HG03457 (cell line): ENCODE data around the gene CNST.
"Not testable (repeated sequence)": the region's sequence is repeated elsewhere in the genome, so short reads cannot be mapped to it uniquely, and the experiment has no call there.

Experiments used
- ATAC-seq: cut with Tn5 transposase; IDR thresholded peaks from one replicate; pipeline ENCODE4 v1.9.1; 2021; ENCODE audit warnings: moderate number of reproducible peaks; ENCODE audit not compliant: unreplicated experiment

Gene CNST

DNA sequence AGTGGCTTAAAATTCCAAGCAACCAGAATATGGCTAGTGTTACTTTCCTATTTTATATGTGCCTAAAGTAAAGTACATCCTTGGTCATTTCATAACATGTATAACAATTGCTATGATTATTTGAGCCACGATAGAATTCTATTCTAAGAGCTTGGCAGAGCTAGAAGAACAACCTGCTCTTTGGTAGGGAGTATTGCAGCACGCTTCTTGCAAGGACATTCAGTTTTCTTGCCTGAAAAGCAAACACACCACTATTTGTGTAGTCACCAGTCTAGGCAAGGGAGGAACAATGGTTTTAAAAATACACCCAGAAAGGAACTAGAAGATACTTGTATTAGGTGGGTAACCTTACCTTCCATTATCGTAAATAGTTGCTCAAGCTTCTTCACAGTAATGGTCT is 51.5 kb downstream of the CNST start:
- ATAC-seq: no peak

DNA sequence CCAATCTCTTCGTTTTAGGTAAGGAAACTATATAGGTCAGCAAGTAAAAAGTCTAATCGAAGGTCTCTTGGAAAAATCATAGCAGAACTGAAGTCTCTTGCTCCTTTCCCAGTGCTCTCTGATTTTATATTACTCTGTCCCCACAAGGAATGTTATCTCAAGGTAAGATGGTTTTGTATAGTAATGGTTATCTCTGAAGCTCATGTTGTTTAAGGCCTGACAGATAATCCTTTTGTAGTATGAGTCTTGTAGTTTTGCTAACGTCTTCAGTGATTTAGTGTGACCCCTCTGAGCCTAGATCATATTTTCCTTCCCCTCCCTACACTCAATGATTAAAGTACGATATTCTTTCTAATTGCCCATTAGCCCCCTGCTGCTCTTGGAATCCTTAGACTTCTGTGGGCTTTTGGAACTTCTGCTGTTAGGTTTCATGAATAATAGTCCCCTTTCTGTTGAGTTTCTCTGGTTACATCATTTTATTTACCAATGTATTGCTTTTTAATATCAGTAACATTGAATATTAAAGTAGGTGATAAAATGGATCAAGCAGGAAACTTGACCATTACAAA is 52.1 kb downstream of the CNST start:
- ATAC-seq: no peak

DNA sequence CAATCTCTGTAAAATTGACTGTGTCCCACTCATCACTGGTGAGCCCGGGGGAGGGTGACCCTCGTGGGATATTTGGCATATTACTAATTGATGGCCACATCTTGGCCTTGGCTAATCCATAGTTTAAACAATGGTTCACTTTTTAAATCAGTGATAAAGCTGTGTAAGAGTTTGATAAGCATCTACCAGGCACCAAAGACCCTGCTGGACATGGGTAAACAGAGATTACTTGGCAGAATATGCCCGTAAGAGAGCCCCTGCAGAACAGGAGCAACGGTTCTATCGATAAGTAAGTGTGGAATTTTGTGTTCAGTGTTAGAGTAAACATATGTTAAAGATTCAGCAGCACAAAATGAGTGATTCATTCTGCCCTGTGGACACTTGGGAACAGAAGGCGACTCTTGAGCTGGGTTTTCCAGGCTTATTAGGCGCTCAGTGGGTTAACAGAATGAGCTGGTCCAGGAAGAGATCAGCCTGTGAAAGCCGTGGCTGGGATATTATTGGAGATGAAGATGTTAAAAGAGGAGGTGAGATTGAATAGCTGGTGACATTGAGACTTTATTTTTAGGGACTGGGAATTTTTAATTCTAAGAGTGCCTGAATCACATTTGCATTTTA is 55.9 kb downstream of the CNST start:
- ATAC-seq: no peak

DNA sequence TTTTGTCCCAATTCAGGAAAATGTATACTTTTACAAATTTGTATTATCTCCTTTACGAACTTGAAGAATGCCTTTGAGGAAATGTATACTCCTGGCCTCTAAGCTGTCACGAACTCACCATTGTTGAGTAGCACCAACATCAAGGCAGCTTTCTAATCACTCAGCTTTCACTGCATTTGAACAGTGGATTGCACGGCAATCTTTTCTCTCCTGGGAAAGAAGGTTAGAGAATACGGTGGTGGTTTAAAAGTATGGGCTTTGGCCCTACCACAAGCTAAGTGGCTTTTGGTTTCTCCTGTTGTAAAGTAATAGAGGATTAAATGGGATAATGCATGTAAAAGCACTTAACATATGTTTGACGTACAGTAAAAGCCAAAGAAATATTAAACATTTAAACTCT is 57.8 kb downstream of the CNST start:
- no peak for ATAC-seq

DNA sequence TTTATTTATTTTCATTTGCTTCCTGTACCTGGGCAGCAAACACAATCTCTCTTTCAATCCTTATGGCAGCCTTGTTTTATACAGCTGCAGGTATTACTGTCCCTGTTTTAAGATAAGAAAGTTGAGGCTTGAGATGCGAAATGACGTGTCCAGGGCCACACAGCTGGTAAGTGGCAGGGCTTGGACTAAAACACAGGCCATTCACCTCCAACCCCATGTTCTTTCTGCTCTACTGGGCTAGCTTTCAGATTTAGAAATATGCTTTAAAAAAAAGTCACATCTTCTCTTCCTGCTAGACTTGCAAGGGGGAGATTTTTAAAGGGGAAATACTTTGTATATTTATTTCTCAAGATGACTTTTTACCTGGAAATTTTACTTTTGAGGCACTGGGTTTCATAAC is 62.8 kb downstream of the CNST start:
- peak; percentile 89 for ATAC-seq

DNA sequence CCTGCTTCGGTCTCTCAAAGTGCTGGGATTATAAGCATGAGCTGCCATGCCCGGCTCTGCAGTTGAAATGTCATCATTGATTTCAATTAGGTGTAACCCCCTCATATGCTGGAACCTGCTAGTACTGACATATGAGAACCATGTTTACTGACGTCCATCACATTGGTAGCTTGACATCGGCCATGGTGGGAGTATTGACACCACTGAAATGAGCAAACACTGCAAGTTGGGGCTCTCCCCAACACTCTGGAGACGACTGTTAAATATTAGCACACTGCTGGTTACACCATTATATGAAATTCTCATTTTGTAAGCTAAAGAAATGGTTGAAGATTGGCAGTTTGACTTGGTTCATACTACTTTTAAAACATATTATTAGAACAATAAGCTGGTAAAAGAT is 63.7 kb downstream of the CNST start:
- ATAC-seq: no peak

DNA sequence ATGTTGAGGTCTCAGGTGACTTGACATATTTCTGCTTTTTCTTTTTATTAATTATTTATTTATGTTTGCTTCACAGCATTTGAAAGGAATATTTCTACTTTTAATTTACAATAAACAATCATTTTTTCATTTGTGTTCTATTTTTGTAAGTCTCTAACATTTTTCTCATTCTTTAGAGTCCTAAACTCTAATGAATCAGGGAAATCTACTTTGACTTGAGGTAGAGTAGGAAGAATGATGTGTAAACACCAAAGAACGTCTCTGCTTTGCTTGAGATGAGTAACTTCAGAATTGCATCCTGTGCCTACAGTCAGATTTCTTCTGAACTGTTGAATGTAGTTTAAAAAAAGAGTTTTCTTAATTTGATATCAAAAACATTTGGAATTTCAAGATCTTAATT is 65.2 kb downstream of the CNST start:
- no peak for ATAC-seq

DNA sequence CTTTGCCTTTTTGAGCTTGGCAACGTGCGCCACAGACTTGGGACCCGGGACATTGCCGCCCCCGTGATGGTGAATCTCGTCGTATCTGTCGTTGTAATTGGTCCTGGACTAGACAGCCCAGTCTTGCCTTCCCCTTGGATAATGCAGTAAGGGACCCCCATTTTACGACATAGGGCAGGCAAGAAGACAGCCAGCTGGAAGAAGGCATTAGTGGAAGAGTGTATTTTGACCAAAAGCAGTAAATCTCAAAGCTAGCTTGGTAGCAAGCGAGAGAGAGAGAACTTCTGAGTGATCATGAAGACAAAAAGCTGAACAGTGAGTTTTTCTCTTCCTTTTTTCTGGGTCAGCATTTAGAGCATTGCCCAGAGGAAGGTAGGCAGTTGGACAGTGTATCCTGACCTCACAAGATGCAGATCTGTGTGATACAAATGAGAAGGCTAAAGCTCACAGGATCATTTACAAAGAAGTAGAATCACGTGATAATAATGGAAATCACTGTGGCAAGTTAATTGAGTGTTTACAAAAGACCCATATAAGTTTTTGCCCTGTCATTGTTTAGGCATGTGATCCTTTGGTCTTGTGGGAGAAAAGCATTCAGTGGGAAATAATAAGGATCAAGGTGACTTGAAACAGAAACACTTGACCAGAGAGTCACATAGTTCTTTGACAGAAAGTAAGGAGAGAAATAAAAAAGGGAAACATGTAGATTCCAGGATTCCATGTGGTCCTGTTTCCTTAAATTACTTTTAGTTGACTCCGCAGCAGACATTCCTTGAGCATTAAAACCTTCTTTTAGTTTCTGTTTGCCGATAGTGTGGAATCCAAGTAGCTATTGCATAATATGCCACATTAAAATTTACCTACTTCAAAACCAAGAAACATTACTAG is 66.3 kb downstream of the CNST start:
- no peak for ATAC-seq

DNA sequence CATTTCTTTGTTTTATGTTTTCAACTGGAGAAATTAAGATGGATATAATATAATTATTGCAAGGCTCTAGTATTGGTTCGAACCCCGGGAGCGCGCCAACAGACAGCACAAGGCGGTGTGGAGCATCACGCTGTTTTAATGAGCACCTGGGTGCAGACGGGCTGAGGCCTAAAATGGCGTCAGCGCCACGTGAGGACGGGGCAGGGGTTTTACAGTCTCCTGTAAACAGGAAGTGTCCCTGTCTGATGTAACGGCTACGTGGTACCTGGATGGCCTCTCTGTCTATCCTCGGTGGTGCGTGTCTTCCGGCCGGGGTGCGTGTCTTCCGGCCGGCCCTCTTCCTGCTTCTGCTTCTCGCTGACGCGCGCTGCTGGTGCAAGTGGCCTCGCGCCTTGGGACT is 68.4 kb downstream of the CNST start:
- ATAC-seq: not testable (repeated sequence)

DNA sequence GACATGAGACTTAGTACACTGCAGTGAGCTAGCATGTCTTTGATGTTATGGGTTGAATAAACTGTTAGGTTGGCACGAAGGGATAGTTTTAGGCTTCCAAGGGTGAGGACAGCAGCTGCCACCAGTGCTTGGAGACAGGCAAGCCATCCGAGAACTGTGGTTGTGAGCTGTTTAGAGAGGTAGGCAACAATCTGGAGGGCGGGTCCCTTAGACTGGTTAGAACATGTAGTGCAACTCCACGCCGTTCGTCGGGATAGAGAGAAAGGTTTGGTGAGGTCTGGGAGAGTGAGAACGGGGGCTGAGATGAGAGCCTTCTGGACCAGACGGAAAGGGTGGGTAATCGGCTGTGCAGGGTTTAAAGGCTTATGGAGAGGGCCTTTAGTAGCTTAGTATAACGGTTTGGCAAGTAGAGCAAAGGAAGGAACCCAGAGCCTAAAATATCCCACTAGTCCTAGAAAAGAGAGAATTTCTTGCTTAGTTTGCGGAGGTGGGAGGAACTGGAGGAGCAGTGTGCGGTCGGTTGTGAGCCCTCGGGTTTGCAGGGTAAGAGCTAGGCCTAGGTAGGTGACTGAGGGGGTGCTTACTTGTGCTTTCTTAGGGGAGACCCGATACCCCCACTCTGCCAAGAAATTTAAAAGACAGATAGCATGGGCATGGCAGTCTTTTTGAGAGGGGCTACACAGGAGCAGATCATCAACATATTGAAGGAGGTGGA is 72.8 kb downstream of the CNST start:
- no peak for ATAC-seq

DNA sequence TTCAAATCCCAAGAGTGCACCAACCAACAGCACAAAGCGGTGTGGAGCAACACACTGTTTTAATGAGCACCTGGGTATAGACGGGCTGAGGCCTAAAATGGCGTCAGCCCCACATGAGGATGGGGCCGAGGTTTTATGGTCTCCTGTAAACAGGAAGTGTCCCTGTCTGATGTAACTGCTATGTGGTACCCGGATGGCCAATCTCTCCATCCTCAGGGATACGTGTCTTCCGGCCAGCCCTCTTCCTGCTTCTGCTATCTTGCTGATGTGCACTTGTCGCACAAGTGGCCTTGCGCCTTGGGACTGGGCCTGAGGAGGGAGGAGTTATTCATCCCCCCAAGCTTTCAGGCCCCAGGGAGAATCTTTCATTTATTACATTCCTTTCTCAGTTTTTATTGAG is 73.5 kb downstream of the CNST start:
- no peak for ATAC-seq

DNA sequence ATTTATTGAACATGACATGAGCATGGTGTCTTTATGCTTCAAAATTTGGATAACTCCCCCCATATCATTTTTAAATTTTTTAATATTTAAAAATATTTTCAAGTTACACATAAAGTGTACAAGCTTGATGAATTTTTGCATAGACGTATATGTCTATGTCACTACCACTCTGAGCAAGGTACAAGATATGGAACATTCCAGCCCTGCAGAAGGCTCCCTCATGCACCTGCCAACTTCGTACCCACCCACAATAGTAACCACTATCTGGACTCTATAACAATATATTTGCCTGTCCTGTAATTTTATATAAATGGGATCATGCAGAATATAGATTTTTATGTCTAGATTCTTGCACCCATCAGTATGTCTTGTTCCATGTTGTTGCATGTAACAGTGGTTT is 74.5 kb downstream of the CNST start:
- no peak for ATAC-seq

DNA sequence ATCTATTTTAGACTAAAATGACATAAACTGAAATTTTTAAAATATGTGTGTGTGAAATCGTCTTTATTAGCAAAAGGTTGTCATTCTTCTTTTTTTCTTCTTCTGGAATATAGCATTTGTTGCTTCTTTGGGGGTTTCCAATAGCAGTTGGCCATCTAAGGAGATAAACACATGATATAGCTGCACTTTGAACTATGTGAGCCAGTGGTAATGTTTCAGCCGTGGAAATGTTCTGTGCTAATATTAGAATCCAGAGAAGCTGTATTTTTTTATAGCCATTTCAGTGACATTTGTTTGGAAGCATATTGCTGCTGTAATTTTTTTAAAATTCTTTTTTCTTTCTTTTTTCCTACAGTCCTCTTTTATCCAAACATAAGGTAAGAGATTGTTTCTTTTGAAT is 75.1 kb downstream of the CNST start:
- ATAC-seq: no peak

DNA sequence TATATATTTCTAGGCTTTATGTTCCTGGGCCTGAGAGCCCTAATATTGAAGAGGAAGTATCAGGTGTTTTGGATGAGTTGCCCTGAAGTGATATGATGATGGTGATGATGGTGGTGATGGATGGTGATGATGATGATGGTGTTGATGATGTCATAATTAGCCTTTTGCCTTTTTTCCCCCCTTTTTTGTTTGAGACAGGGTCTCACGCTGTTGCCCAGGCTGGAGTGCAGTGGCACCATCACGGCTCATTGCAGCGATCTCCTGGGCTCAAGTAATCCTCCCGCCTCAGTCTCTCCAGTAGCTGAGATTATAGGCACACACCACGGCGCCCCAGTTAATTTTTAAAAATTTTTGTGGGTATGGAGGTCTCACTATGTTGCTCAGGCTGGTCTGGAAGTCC is 76.5 kb downstream of the CNST start:
- no peak for ATAC-seq

DNA sequence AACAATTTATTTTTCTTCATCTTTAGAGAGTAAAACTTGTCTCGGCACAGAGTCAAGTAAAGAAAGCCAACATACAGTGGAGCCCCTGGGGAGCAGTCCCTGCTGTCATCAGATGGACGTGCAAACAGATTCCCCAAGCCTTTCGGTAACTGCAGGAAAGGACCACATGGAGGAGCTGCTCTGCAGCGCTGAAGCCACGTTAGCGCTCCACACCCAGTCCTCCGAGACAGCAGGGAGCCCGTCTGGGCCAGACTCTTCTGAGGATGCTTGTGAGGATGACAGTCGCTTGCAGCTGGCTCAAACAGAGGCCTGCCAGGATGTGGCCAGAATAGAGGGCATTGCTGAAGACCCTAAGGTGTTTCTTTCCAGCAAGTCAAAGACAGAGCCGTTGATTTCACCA is 80.9 kb downstream of the CNST start:
- ATAC-seq: no peak

DNA sequence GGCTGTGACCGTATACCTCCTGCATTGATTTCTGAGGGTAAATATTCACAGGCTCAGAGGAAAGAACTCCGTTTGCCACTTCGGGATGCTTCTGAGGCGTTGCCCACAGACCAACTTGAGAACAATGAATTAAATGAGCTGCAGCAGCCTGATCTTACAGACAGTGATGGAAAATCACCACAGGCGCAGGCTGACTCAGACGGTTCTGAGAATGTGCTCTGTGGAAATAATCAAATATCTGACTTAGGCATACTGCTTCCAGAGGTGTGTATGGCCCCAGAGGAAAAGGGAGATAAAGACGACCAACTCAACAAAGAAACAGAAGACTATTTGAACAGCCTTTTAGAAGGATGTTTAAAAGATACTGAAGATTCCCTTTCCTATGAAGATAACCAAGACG is 81.3 kb downstream of the CNST start:
- no peak for ATAC-seq

DNA sequence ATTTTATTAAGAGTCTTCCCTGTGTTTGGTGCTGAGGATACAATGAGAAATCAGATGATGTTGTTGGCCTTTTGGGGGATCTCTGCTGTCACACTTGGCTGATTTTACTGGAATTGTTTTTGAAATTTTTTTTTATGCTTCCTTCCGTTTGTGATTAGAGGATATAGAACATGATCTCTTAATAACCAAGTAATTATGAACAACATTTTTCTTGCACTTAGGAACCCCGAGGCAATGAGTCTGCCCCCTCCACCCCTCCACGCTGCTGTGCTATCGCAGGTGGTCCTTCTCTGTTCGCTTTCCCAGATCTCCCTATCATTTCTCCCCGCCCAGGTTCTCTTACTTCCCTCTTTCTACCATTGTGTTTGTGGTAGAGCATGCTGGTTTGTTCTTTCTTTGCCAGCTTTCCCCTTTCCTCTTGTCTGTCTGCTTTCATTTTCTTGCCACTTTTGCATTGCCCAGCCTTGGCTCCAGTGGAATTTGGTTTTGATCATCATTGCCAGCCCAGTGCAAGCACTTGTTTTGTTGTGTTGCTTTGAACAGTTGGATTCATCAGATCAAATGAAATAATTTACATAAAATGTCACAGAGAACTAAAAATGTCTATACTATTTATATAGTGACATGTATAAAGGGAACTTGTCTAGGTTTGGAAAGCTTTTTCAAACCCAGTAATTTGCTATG is 84.9 kb downstream of the CNST start:
- ATAC-seq: no peak

DNA sequence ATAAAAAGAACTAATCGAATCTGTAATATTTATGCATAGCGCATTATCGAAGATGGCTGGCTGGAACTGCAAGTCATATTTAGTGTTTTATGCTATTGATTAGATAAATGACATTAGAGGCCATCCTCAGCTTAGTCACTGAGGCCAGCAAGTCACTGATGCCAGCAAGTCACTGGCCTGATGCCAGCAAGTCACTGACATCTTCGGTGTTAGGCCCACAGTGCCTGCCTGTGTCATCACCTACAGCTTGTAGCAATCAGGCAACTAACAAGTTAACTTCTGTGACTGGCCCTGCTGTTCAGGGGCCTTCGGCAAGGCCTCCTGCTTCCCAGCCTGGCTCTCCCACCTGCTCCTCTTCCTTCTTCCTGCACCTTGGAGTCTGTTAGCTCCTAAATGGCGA is 92.3 kb downstream of the CNST start:
- no peak for ATAC-seq

DNA sequence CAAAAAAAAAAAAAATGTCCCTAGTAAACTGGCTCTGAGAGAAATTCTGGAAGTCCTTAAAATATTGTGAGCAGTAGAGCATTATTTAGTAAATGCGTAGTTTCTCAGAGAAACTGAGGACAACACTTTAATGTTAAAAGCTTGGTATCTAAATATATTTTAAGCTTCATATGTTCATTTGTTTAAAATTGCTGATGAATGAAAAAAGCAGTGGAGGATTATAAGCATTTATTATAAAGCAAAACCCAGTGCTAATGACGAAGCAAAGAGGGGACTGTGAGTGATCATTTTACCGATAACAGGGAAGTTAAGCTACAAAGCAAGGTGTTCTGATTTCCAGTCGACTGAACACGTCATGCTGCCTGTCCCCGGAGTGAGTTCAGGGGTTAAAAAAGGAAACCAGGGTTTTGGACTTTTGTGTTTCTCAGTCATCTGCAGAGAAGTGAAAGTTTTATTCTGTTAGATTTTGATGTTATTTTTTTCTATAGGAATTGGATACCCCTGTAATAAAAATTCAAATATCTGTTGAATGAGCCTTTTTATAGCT is 93.4 kb downstream of the CNST start:
- no peak for ATAC-seq

DNA sequence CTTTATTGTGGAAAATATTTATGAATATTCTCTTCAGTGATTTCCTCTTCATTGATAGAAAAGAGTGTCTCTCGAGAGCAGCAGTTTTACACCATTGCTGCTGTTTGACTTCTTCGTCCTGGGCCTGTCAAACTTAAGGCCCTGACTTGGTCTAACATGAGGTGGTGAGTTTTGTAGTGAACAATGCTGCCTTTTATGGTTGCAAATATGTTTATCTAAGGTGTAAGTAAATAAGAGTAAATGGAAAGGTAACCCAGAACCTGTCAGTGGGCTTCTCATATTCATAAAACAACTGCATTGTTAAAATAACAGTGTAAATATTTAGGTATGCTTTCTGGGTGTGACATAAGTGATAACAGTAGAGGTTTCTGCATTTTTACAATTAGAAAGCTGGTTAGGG is 95.2 kb downstream of the CNST start:
- ATAC-seq: no peak

DNA sequence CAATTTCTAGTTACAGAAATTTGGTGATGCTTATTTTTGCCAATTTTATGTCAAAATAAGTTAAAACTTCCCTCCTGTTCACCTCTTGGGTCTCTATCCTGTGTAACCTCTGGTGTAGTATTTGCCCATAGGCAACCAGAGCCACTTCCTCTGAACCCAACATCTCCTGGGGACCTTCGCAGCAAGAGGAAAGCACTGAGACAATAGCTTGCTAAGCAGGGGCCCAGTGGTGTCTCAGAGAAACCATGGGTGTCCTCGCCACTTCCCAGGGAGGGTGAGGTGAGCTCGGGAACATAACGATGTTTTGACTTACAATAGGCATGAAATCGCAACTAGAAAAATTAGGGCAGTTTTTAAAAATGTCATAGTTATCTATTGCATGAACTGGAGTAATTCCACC is 101.5 kb downstream of the CNST start:
- no peak for ATAC-seq
